HEK293T (cell line): Measurements from ENCODE around the gene SH3D21.

ENCODE experiments used
- BHLHE40 ChIP-seq: fragments of 450-650 bp; IDR thresholded peaks from 2 replicates; pipeline ENCODE4 v1.6.1; 2016; ENCODE audit warnings: mild to moderate bottlenecking, moderate library complexity, borderline replicate concordance
- CTBP1 ChIP-seq: fragments of 450-650 bp; IDR thresholded peaks from 2 replicates; pipeline ENCODE4 v1.6.1; 2016; ENCODE audit warnings: borderline replicate concordance
- ELF4 ChIP-seq: fragments of 450-650 bp; IDR thresholded peaks from 2 replicates; pipeline ENCODE4 v1.6.1; 2017; ENCODE audit warnings: antibody characterized with exemption
- FOXA1 ChIP-seq: fragments of 450-650 bp; IDR thresholded peaks from 2 replicates; pipeline ENCODE4 v1.6.1; 2016; ENCODE audit warnings: mild to moderate bottlenecking
- FOXK2 ChIP-seq: fragments of 450-650 bp; IDR thresholded peaks from 2 replicates; pipeline ENCODE4 v1.6.1; 2016; ENCODE audit warnings: mild to moderate bottlenecking
- FOXM1 ChIP-seq: fragments of 450-650 bp; IDR thresholded peaks from 2 replicates; pipeline ENCODE4 v1.6.1; 2017; ENCODE audit warnings: mild to moderate bottlenecking, borderline replicate concordance
- HDGF ChIP-seq: fragments of 450-650 bp; IDR thresholded peaks from 2 replicates; pipeline ENCODE4 v1.6.1; 2017; ENCODE audit warnings: antibody characterized with exemption, borderline replicate concordance
- NFRKB ChIP-seq: fragments of 450-650 bp; IDR thresholded peaks from 2 replicates; pipeline ENCODE4 v1.6.1; 2016; ENCODE audit warnings: mild to moderate bottlenecking, moderate library complexity
- SP1 ChIP-seq: fragments of 450-650 bp; IDR thresholded peaks from 2 replicates; pipeline ENCODE4 v1.6.1; 2017
- SUZ12 ChIP-seq: fragments of 450-650 bp; IDR thresholded peaks from 2 replicates; pipeline ENCODE4 v1.6.1; 2016; ENCODE audit warnings: mild to moderate bottlenecking
- TARDBP ChIP-seq: fragments of 450-650 bp; IDR thresholded peaks from 2 replicates; pipeline ENCODE4 v1.6.1; 2016

- TF ChIP-seq CTBP1 = no peak
- no peak for TF ChIP-seq HDGF
- TF ChIP-seq NFRKB = no peak
- no peak for TF ChIP-seq FOXK2
- TF ChIP-seq SUZ12 = no peak
- TF ChIP-seq BHLHE40 = no peak
- TF ChIP-seq TARDBP = no peak
- no peak for TF ChIP-seq SP1
- TF ChIP-seq ELF4 = no peak
- TF ChIP-seq FOXA1 = no peak
- TF ChIP-seq FOXM1 = no peak
Observed at GRCh38 chr1:36286802-36287201, 19.4 kb upstream of the SH3D21 start.
